Kasumi-1 (cell line): Measurements from ENCODE around the gene ASS1.

Source experiments
- DNase-seq, 2 experiments: peaks; one replicate each; lab custom pipeline; 2025; lab: John Stamatoyannopoulos, UW

ASS1 gene

GRCh38 chr9:130473566-130473965, 28.8 kb downstream of the ASS1 start:
- no peak for DNase-seq

- DNase-seq, result no peak
Observed at GRCh38 chr9:130474106-130474505, 29.3 kb downstream of the ASS1 start.

- no peak for DNase-seq
Observed at GRCh38 chr9:130476151-130476730, 31.5 kb downstream of the ASS1 start.

GRCh38 chr9:130477564-130477963, 32.8 kb downstream of the ASS1 start:
- DNase-seq, result no peak

GRCh38 chr9:130478152-130478551, 33.4 kb downstream of the ASS1 start:
- no peak for DNase-seq

- no peak for DNase-seq
Observed at GRCh38 chr9:130478736-130479575, 34.2 kb downstream of the ASS1 start.

- DNase-seq, result no peak
Observed at GRCh38 chr9:130479587-130479986, 34.8 kb downstream of the ASS1 start.

GRCh38 chr9:130480673-130481072, 35.9 kb downstream of the ASS1 start:
- no peak for DNase-seq

- no peak for DNase-seq
Observed at GRCh38 chr9:130482463-130482862, 37.7 kb downstream of the ASS1 start.

GRCh38 chr9:130483371-130483971, 38.7 kb downstream of the ASS1 start:
- no peak for DNase-seq

- DNase-seq, result no peak
Observed at GRCh38 chr9:130484362-130485072, 39.8 kb downstream of the ASS1 start.

- DNase-seq, result no peak
Observed at GRCh38 chr9:130486103-130486502, 41.3 kb downstream of the ASS1 start.

GRCh38 chr9:130487500-130487899, 42.7 kb downstream of the ASS1 start:
- DNase-seq, result peak; percentile 0 to 10

GRCh38 chr9:130488621-130489330, 44.0 kb downstream of the ASS1 start:
- no peak for DNase-seq

GRCh38 chr9:130490981-130491380, 46.2 kb downstream of the ASS1 start:
- DNase-seq, result no peak

- DNase-seq, result no peak
Observed at GRCh38 chr9:130491830-130492482, 47.2 kb downstream of the ASS1 start.

GRCh38 chr9:130493021-130493420, 48.3 kb downstream of the ASS1 start:
- no peak for DNase-seq

- DNase-seq, result no peak
Observed at GRCh38 chr9:130493476-130493875, 48.7 kb downstream of the ASS1 start.

GRCh38 chr9:130495067-130495466, 50.3 kb downstream of the ASS1 start:
- DNase-seq, result no peak

GRCh38 chr9:130497139-130497538, 52.4 kb downstream of the ASS1 start:
- DNase-seq, result no peak

GRCh38 chr9:130498298-130498917, 53.6 kb downstream of the ASS1 start:
- no peak for DNase-seq
